Measurements from ENCODE around the gene ISG20L2. TPM values are rescaled to one million over a fixed set of nuclear protein-coding genes. Genes with fewer than 3 reads are reported as not detected.

Gene ISG20L2
- total RNA-seq, 2 experiments from 2014 or later: 40.6 to 44.5 TPM

GRCh38 chr1:156707417-156708217 is 20.9 kb downstream of the ISG20L2 start:
- no peak overlapping the region for H3K4me3 Mint-ChIP-seq
- intact Hi-C loops (cut with micrococcal nuclease): no loop called here
- peak; percentile 44 for DNase-seq
- TF ChIP-seq CTCF (IDR thresholded peaks at IDR 0.05): no peak
- ChIA-PET CTCF (interaction anchor here (0.8 to 13.0 kb wide), 19 partner anchors 8 to 182 kb away, joined by 3 to 271 read pairs (median 10); partner anchors contain the start of genes INSRR, ISG20L2 and METTL25B), POLR2A (interaction anchor here (0.6 to 1.1 kb wide), 5 partner anchors 8 to 107 kb away, joined by 3 to 4 read pairs (median 3); no protein-coding TSS in a partner anchor)
- H3K27me3 Mint-ChIP-seq: peaks cover 19% of the 10 kb centered on the region
- ATAC-seq: peak; percentile 80
- no peak overlapping the region for H3K27ac Mint-ChIP-seq
- no peaks in the 10 kb centered on the region for H3K36me3 Mint-ChIP-seq (ENCODE audit: low read depth)
- no peaks in the 10 kb centered on the region for H3K9me3 Mint-ChIP-seq
- H3K4me1 Mint-ChIP-seq (ENCODE audit: low read depth): peaks cover 34% of the 10 kb centered on the region

- Mint-ChIP-seq H3K27ac (peak overlapping the region; percentile 30), H3K4me1 (ENCODE audit: low read depth) (peaks cover 34% of the 10 kb centered on the region), H3K9me3 (no peaks in the 10 kb centered on the region), H3K4me3 (peak overlapping the region; percentile 75), H3K36me3 (ENCODE audit: low read depth) (no peaks in the 10 kb centered on the region), H3K27me3 (peaks cover 19% of the 10 kb centered on the region)
- ChIA-PET CTCF (interaction anchor here (0.7 to 13.0 kb wide), 32 partner anchors 8 to 205 kb away, joined by 3 to 271 read pairs (median 6); partner anchors contain the start of genes INSRR, ISG20L2 and METTL25B), POLR2A (interaction anchor here (0.6 to 2.5 kb wide), 10 partner anchors 10 to 115 kb away, joined by 3 to 12 read pairs (median 3); partner anchors contain the start of genes MRPL24 and NAXE)
- intact Hi-C loops (cut with micrococcal nuclease): no loop called here
- ATAC-seq (peak; percentile 2), DNase-seq (no peak)
- TF ChIP-seq CTCF (IDR thresholded peaks at IDR 0.05): no peak
Observed at GRCh38 chr1:156706657-156707416, 21.7 kb downstream of the ISG20L2 start.

- intact Hi-C loops (cut with micrococcal nuclease): no loop called here
- peak; percentile 99 for TF ChIP-seq CTCF (IDR thresholded peaks at IDR 0.05)
- H3K9me3 Mint-ChIP-seq: no peaks in the 10 kb centered on the region
- H3K36me3 Mint-ChIP-seq (ENCODE audit: low read depth): no peaks in the 10 kb centered on the region
- H3K27me3 Mint-ChIP-seq: peaks cover 19% of the 10 kb centered on the region
- H3K4me1 Mint-ChIP-seq (ENCODE audit: low read depth): peaks cover 34% of the 10 kb centered on the region
- peak overlapping the region; percentile 75 for H3K4me3 Mint-ChIP-seq
- ATAC-seq: peak; percentile 67
- H3K27ac Mint-ChIP-seq: peak overlapping the region; percentile 75
- CTCF ChIA-PET: interaction anchor here (0.7 to 13.0 kb wide), 29 partner anchors 8 to 206 kb away, joined by 3 to 271 read pairs (median 9); partner anchors contain the start of genes INSRR, ISG20L2, METTL25B and PRCC
- DNase-seq: peak; percentile 87
- POLR2A ChIA-PET: interaction anchor here (0.5 to 2.5 kb wide), 13 partner anchors 13 to 214 kb away, joined by 3 to 12 read pairs (median 3); partner anchors contain the start of genes MRPL24 and NAXE
Observed at GRCh38 chr1:156705918-156706656, 22.5 kb downstream of the ISG20L2 start.

- peak within 1 kb of the TSS; percentile 75 for H3K4me3 Mint-ChIP-seq
- H3K9me3 Mint-ChIP-seq: no peaks in the 10 kb centered on the region
- DNase-seq: peak; percentile 50
- peak; percentile 34 for ATAC-seq
- intact Hi-C loops (cut with micrococcal nuclease): no loop called here
- H3K27ac Mint-ChIP-seq: peak within 1 kb of the TSS; percentile 75
- ChIA-PET POLR2A (interaction anchor here (0.5 to 2.5 kb wide), 10 partner anchors 12 to 213 kb away, joined by 3 to 12 read pairs (median 3); no protein-coding TSS in a partner anchor), CTCF (interaction anchor here (1.0 to 13.0 kb wide), 22 partner anchors 10 to 185 kb away, joined by 3 to 271 read pairs (median 10); partner anchors contain the start of genes ISG20L2, METTL25B and PRCC)
- TF ChIP-seq CTCF (IDR thresholded peaks at IDR 0.05): no peak
- peaks cover 37% of the 10 kb centered on the region for H3K4me1 Mint-ChIP-seq (ENCODE audit: low read depth)
- H3K36me3 Mint-ChIP-seq (ENCODE audit: low read depth): no peaks in the 10 kb centered on the region
- peaks cover 22% of the 10 kb centered on the region for H3K27me3 Mint-ChIP-seq
Observed at GRCh38 chr1:156705321-156705917, 23.1 kb downstream of the ISG20L2 start, which contains the start of gene CRABP2. Gene CRABP2, minus strand, starts transcription at chr1:156705583. Its CDS starts 137 bp downstream, at chr1:156705446.
